Liver (tissue), 3 donors: Measurements from ENCODE around the gene MARCHF10.

ENCODE experiments used
- JUND ChIP-seq, 2 donors: IDR thresholded peaks; 2 replicates each; pipeline ENCODE4 v1.6.1; 2016; ENCODE audit warnings: antibody characterized with exemption in 2 of 2
- RXRA ChIP-seq, 2 donors: IDR thresholded peaks; 2 replicates each; pipeline ENCODE4 v1.6.1; 2017 to 2018; ENCODE audit warnings: antibody characterized with exemption in 2 of 2, mild to moderate bottlenecking in 1 of 2
- TF ChIP-seq, protein P1 (sequence below): fragments of 150-350 bp; IDR thresholded peaks from 2 replicates; pipeline ENCODE4 v1.5.1; 2017; ENCODE audit warnings: improper control_type of control experiment, low read depth, low read length; ENCODE audit not compliant: missing input control
- TF ChIP-seq, protein P2 (sequence below): IDR thresholded peaks from 2 replicates; pipeline ENCODE4 v1.6.1; 2016; ENCODE audit warnings: antibody characterized with exemption
- TF ChIP-seq, protein P3 (sequence below): IDR thresholded peaks from 2 replicates; pipeline ENCODE4 v1.6.1; 2016; ENCODE audit warnings: antibody characterized with exemption
- donor health status: healthy.
- donor health status: healthy.

DNA sequence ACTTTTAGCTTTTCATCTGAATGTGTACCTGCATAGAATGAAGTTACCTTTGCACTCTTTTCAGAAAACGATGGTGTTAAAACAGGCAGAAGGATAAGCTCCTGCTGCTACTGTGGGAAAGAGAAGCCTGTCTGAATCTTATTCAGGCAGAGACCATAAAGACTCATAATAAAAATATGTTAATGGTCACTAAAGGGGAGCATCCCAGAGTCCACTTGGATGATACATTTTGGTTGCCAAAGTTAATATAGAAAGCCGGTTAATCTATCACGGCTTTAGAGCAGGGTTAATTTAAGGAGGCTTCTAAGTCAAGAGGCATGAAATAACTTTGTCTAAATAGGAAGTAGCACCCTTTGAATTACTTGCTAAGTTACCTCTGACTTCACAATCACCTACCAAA lies 2.9 kb downstream of the MARCHF10 start:
- TF ChIP-seq, protein P1, sequence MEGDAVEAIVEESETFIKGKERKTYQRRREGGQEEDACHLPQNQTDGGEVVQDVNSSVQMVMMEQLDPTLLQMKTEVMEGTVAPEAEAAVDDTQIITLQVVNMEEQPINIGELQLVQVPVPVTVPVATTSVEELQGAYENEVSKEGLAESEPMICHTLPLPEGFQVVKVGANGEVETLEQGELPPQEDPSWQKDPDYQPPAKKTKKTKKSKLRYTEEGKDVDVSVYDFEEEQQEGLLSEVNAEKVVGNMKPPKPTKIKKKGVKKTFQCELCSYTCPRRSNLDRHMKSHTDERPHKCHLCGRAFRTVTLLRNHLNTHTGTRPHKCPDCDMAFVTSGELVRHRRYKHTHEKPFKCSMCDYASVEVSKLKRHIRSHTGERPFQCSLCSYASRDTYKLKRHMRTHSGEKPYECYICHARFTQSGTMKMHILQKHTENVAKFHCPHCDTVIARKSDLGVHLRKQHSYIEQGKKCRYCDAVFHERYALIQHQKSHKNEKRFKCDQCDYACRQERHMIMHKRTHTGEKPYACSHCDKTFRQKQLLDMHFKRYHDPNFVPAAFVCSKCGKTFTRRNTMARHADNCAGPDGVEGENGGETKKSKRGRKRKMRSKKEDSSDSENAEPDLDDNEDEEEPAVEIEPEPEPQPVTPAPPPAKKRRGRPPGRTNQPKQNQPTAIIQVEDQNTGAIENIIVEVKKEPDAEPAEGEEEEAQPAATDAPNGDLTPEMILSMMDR, result no peak
- no peak for TF ChIP-seq RXRA (IDR thresholded peaks at IDR 0.05)
- TF ChIP-seq, protein P2, sequence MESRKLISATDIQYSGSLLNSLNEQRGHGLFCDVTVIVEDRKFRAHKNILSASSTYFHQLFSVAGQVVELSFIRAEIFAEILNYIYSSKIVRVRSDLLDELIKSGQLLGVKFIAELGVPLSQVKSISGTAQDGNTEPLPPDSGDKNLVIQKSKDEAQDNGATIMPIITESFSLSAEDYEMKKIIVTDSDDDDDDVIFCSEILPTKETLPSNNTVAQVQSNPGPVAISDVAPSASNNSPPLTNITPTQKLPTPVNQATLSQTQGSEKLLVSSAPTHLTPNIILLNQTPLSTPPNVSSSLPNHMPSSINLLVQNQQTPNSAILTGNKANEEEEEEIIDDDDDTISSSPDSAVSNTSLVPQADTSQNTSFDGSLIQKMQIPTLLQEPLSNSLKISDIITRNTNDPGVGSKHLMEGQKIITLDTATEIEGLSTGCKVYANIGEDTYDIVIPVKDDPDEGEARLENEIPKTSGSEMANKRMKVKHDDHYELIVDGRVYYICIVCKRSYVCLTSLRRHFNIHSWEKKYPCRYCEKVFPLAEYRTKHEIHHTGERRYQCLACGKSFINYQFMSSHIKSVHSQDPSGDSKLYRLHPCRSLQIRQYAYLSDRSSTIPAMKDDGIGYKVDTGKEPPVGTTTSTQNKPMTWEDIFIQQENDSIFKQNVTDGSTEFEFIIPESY, result no peak
- TF ChIP-seq JUND (IDR thresholded peaks at IDR 0.05), result no peak
- TF ChIP-seq, protein P3, sequence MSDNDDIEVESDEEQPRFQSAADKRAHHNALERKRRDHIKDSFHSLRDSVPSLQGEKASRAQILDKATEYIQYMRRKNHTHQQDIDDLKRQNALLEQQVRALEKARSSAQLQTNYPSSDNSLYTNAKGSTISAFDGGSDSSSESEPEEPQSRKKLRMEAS, result no peak
